ENCODE measurements around the gene FSTL5. TPM values are rescaled to one million over a fixed set of nuclear protein-coding genes. Genes with fewer than 3 reads are reported as not detected.

Gene FSTL5
- total and polyA plus RNA-seq, 2 experiments from 2014 or later = 0.06 to 0.49 TPM

GRCh38 chr4:161519611-161520010, 644.2 kb downstream of the FSTL5 start:
- DNase-seq (ENCODE audit: low spot score) (no peak), ATAC-seq (no peak)
- TF ChIP-seq ZNF331 (CRISPR knock-in tag; IDR thresholded peaks at IDR 0.05; ENCODE audit: low read depth) (no peak), JUNB (IDR thresholded peaks at IDR 0.05; ENCODE audit: unreplicated experiment) (no peak), CREB1 (CRISPR knock-in tag; IDR thresholded peaks at IDR 0.05; ENCODE audit: low read depth) (no peak), NANOG (IDR thresholded peaks at IDR 0.05; ENCODE audit: borderline replicate concordance) (no peak), EZH2phosphoT487 (IDR thresholded peaks at IDR 0.05; ENCODE audit: unreplicated experiment) (no peak)
- TF ChIP-seq, protein P1, sequence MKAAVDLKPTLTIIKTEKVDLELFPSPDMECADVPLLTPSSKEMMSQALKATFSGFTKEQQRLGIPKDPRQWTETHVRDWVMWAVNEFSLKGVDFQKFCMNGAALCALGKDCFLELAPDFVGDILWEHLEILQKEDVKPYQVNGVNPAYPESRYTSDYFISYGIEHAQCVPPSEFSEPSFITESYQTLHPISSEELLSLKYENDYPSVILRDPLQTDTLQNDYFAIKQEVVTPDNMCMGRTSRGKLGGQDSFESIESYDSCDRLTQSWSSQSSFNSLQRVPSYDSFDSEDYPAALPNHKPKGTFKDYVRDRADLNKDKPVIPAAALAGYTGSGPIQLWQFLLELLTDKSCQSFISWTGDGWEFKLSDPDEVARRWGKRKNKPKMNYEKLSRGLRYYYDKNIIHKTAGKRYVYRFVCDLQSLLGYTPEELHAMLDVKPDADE (IDR thresholded peaks at IDR 0.05) = no peak
- TF ChIP-seq, protein P2, sequence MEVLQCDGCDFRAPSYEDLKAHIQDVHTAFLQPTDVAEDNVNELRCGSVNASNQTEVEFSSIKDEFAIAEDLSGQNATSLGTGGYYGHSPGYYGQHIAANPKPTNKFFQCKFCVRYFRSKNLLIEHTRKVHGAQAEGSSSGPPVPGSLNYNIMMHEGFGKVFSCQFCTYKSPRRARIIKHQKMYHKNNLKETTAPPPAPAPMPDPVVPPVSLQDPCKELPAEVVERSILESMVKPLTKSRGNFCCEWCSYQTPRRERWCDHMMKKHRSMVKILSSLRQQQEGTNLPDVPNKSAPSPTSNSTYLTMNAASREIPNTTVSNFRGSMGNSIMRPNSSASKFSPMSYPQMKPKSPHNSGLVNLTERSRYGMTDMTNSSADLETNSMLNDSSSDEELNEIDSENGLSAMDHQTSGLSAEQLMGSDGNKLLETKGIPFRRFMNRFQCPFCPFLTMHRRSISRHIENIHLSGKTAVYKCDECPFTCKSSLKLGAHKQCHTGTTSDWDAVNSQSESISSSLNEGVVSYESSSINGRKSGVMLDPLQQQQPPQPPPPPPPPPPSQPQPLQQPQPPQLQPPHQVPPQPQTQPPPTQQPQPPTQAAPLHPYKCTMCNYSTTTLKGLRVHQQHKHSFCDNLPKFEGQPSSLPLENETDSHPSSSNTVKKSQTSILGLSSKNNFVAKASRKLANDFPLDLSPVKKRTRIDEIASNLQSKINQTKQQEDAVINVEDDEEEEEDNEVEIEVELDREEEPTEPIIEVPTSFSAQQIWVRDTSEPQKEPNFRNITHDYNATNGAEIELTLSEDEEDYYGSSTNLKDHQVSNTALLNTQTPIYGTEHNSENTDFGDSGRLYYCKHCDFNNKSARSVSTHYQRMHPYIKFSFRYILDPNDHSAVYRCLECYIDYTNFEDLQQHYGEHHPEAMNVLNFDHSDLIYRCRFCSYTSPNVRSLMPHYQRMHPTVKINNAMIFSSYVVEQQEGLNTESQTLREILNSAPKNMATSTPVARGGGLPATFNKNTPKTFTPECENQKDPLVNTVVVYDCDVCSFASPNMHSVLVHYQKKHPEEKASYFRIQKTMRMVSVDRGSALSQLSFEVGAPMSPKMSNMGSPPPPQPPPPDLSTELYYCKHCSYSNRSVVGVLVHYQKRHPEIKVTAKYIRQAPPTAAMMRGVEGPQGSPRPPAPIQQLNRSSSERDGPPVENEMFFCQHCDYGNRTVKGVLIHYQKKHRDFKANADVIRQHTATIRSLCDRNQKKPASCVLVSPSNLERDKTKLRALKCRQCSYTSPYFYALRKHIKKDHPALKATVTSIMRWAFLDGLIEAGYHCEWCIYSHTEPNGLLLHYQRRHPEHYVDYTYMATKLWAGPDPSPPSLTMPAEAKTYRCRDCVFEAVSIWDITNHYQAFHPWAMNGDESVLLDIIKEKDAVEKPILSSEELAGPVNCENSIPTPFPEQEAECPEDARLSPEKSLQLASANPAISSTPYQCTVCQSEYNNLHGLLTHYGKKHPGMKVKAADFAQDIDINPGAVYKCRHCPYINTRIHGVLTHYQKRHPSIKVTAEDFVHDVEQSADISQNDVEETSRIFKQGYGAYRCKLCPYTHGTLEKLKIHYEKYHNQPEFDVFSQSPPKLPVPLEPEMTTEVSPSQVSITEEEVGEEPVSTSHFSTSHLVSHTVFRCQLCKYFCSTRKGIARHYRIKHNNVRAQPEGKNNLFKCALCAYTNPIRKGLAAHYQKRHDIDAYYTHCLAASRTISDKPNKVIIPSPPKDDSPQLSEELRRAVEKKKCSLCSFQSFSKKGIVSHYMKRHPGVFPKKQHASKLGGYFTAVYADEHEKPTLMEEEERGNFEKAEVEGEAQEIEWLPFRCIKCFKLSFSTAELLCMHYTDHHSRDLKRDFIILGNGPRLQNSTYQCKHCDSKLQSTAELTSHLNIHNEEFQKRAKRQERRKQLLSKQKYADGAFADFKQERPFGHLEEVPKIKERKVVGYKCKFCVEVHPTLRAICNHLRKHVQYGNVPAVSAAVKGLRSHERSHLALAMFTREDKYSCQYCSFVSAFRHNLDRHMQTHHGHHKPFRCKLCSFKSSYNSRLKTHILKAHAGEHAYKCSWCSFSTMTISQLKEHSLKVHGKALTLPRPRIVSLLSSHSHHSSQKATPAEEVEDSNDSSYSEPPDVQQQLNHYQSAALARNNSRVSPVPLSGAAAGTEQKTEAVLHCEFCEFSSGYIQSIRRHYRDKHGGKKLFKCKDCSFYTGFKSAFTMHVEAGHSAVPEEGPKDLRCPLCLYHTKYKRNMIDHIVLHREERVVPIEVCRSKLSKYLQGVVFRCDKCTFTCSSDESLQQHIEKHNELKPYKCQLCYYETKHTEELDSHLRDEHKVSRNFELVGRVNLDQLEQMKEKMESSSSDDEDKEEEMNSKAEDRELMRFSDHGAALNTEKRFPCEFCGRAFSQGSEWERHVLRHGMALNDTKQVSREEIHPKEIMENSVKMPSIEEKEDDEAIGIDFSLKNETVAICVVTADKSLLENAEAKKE (CRISPR knock-in tag; IDR thresholded peaks at IDR 0.05) = no peak
- TF ChIP-seq, protein P3, sequence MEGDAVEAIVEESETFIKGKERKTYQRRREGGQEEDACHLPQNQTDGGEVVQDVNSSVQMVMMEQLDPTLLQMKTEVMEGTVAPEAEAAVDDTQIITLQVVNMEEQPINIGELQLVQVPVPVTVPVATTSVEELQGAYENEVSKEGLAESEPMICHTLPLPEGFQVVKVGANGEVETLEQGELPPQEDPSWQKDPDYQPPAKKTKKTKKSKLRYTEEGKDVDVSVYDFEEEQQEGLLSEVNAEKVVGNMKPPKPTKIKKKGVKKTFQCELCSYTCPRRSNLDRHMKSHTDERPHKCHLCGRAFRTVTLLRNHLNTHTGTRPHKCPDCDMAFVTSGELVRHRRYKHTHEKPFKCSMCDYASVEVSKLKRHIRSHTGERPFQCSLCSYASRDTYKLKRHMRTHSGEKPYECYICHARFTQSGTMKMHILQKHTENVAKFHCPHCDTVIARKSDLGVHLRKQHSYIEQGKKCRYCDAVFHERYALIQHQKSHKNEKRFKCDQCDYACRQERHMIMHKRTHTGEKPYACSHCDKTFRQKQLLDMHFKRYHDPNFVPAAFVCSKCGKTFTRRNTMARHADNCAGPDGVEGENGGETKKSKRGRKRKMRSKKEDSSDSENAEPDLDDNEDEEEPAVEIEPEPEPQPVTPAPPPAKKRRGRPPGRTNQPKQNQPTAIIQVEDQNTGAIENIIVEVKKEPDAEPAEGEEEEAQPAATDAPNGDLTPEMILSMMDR (conservative IDR thresholded peaks at IDR 0.05; ENCODE audit: low read depth in 2 of 2) = no peak
- Mint-ChIP-seq H3K4me3 (no peak overlapping the region), H3K27ac (no peak overlapping the region), H3K9me3 (no peaks in the 10 kb centered on the region), H3K4me1 (peaks cover 10% of the 10 kb centered on the region), H3K36me3 (ENCODE audit: low read depth) (no peaks in the 10 kb centered on the region), H3K27me3 (ENCODE audit: insufficient read depth, low read depth, poor library complexity) (no peaks in the 10 kb centered on the region)
- H3K36me3 ChIP-seq (ENCODE audit: insufficient read depth) = no peaks in the 10 kb centered on the region
- H3F3A ChIP-seq (replicated peaks; ENCODE audit: low read depth) = no peaks in the 10 kb centered on the region
- H4K20me1 ChIP-seq (replicated peaks; ENCODE audit: insufficient read depth) = no peaks in the 10 kb centered on the region
- no peak overlapping the region for H3K4me3 ChIP-seq
- H3K4me2 ChIP-seq = no peak overlapping the region
- H2AFZ ChIP-seq = no peak overlapping the region
- no peak overlapping the region for H3K27ac ChIP-seq (ENCODE audit: low read depth)
- H3K9me2 ChIP-seq (ENCODE audit: insufficient read depth) = no peaks in the 10 kb centered on the region
- no peaks in the 10 kb centered on the region for H3K79me2 ChIP-seq (replicated peaks; ENCODE audit: insufficient read depth)
- H3K4me1 ChIP-seq (ENCODE audit: insufficient read depth) = peaks cover 18% of the 10 kb centered on the region
- H3K27me3 ChIP-seq (ENCODE audit: insufficient read depth) = no peaks in the 10 kb centered on the region
